Natural killer cell (primary cell): ENCODE results near the gene EBF4. TPM values are rescaled to one million over a fixed set of nuclear protein-coding genes. Genes with fewer than 3 reads are reported as not detected.

Experiments used
- ATAC-seq, 3 donors: fragments of 150-1000 bp in 2 of 3; fragments of 200-7000 bp in 1 of 3; cut with Tn5 transposase; 1 replicate in 1 of 3; 2 replicates in 2 of 3; pipeline ENCODE4 v1.10.0; 2021; ENCODE audit warnings: mild to moderate bottlenecking in 2 of 3, moderate library complexity in 2 of 3
- DNase-seq, 2 donors: peaks; one replicate each; pipeline versions ENCODE4 v3.0.0 to v3.0.0-alpha.2; 2013 to 2021; ENCODE audit warnings: mixed read lengths in 1 of 2
- H3K27ac ChIP-seq: one replicate; pipeline ENCODE4 v1.5.1; 2013; ENCODE audit warnings: mild to moderate bottlenecking, low read length
- H3K27me3 ChIP-seq: one replicate; pipeline ENCODE4 v1.6.1; 2013; ENCODE audit warnings: low read length; ENCODE audit not compliant: control insufficient read depth, insufficient read depth
- H3K36me3 ChIP-seq: one replicate; pipeline ENCODE4 v1.6.1; 2013; ENCODE audit warnings: low read length; ENCODE audit not compliant: control insufficient read depth, insufficient read depth
- H3K4me1 ChIP-seq: one replicate; pipeline ENCODE4 v1.6.1; 2013; ENCODE audit warnings: low read length; ENCODE audit not compliant: control insufficient read depth, insufficient read depth
- H3K4me3 ChIP-seq: one replicate; pipeline ENCODE4 v1.5.1; 2013; ENCODE audit warnings: low read length
- H3K9me3 ChIP-seq: one replicate; pipeline ENCODE4 v1.6.1; 2013; ENCODE audit warnings: low read length; ENCODE audit not compliant: control insufficient read depth, insufficient read depth
- H3K27ac Mint-ChIP-seq, 2 donors: one replicate each; pipeline ENCODE4 v1.8.0; 2022; ENCODE audit warnings: mild to moderate bottlenecking in 2 of 2, mixed read lengths in 2 of 2, moderate library complexity in 1 of 2
- H3K27me3 Mint-ChIP-seq, 2 donors: one replicate each; pipeline ENCODE4 v1.8.0; 2022; ENCODE audit warnings: low read depth in 2 of 2, mixed read lengths in 2 of 2
- H3K36me3 Mint-ChIP-seq: one replicate; pipeline ENCODE4 v1.8.0; 2022; ENCODE audit warnings: mixed read lengths
- H3K4me1 Mint-ChIP-seq, 2 donors: one replicate each; pipeline ENCODE4 v1.8.0; 2022; ENCODE audit warnings: mixed read lengths in 2 of 2
- H3K4me3 Mint-ChIP-seq: one replicate; pipeline ENCODE4 v1.8.0; 2022; ENCODE audit warnings: mild to moderate bottlenecking, moderate library complexity, mixed read lengths
- H3K9me3 Mint-ChIP-seq, 2 donors: one replicate each; pipeline ENCODE4 v1.8.0; 2022; ENCODE audit warnings: mixed read lengths in 2 of 2
- WGBS: methylation state at CpG from one replicate; pipeline ENCODE4 v1.1.7; 2013; ENCODE audit warnings: missing lambda C conversion rate; ENCODE audit not compliant: insufficient coverage; 5-methylcytosine and 5-hydroxymethylcytosine counted together
- intact Hi-C: fragments of 100-400 bp; cut with micrococcal nuclease; formaldehyde crosslinking; loops from one replicate; pipeline ENCODE4 v1.14.2; 2022
- total RNA-seq, 4 donors: library from RNA; stranded (reverse); fragments of 120-200 nt in 1 of 4; gene quantifications; one replicate each; pipeline versions ENCODE4 v1.2.3 to v1.2.4, GENCODE V29; 2013 to 2022
- TF ChIP-seq, protein P1 (sequence below): fragments of 200-600 bp; IDR thresholded peaks from one replicate; pipeline ENCODE4 v1.8.0; 2022; ENCODE audit warnings: antibody characterized with exemption

Gene EBF4
- total RNA-seq, 3 donors from 2014 or later (not counting 1 experiment from before 2014, with no cell fraction given), result 17.1 to 21.7 (median 20.4) TPM

DNA sequence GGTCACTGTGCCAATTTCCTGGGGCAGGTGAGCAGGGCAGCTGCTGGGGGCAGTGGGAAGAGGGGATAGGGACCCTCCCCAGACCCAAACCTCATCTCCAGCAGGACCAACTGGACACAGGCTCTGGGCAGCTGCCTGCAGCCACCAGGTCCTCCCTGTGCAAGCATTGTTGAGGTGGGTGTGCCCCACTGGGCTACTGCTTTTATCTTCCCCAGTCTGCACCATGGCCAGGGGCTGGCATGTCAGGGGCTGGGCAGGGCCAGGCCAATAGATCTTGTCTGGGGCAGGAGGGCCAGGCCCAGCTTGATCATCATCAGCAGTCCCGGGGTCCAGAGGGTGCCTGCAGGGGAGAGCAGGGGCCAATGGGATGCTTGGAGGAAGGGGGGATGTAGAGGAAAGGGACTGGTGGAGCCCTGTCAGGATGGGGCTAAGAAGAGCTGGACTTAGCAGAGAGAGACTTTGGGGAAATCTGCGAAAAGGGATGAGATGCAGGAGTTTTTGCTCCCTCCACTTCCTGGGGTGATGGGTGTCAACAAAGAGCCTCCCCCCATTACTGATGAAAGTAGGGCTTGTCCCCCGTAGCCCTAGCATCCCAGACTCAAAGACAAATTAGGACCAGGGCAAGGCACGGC, 5.7 kb downstream of the EBF4 start:
- no peak overlapping the region for H3K27ac ChIP-seq
- Mint-ChIP-seq H3K9me3 (no peaks in the 10 kb centered on the region), H3K36me3 (no peaks in the 10 kb centered on the region), H3K27ac (no peak overlapping the region), H3K4me3 (no peak overlapping the region), H3K27me3 (peaks cover 0 to 34% of the 10 kb centered on the region in 2 donors), H3K4me1 (peaks cover 0 to 13% of the 10 kb centered on the region in 2 donors)
- ATAC-seq, result no peak
- H3K36me3 ChIP-seq, result no peaks in the 10 kb centered on the region
- 75% methylated on average over 4 of the region's 4 CpGs for WGBS
- intact Hi-C loops, result no loop called here
- TF ChIP-seq, protein P1, sequence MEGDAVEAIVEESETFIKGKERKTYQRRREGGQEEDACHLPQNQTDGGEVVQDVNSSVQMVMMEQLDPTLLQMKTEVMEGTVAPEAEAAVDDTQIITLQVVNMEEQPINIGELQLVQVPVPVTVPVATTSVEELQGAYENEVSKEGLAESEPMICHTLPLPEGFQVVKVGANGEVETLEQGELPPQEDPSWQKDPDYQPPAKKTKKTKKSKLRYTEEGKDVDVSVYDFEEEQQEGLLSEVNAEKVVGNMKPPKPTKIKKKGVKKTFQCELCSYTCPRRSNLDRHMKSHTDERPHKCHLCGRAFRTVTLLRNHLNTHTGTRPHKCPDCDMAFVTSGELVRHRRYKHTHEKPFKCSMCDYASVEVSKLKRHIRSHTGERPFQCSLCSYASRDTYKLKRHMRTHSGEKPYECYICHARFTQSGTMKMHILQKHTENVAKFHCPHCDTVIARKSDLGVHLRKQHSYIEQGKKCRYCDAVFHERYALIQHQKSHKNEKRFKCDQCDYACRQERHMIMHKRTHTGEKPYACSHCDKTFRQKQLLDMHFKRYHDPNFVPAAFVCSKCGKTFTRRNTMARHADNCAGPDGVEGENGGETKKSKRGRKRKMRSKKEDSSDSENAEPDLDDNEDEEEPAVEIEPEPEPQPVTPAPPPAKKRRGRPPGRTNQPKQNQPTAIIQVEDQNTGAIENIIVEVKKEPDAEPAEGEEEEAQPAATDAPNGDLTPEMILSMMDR, result no peak
- H3K4me1 ChIP-seq, result peaks cover 10% of the 10 kb centered on the region
- no peaks in the 10 kb centered on the region for H3K9me3 ChIP-seq
- peaks cover 24% of the 10 kb centered on the region for H3K27me3 ChIP-seq
- H3K4me3 ChIP-seq, result no peak overlapping the region
- DNase-seq, result no peak

DNA sequence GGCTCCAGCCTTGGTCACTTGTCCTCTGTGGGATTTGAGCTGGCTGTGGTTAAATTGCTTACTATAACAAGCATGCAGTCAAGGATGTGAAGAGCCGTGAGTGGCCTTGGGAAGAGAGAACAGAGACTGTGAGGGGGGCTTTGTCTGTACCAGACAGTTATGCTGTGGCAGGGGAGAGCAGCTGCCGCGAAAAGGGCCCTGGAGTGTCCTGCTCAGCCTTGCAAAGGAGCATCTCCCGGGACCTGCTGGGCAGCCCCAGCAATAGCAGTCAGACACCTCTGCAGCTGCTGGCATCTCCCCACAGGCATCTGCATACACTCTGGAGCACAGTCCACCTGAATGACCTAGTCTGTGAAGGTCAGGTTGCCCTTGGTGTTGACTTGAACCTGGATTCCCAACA, 6.3 kb downstream of the EBF4 start:
- WGBS, result 83% methylated on average over 4 of the region's 4 CpGs
- Histone ChIP-seq H3K27me3 (peaks cover 21% of the 10 kb centered on the region), H3K4me1 (peaks cover 6% of the 10 kb centered on the region), H3K9me3 (no peaks in the 10 kb centered on the region), H3K27ac (no peak overlapping the region), H3K36me3 (no peaks in the 10 kb centered on the region), H3K4me3 (no peak overlapping the region)
- DNase-seq, result no peak
- peaks cover 0 to 13% of the 10 kb centered on the region in 2 donors for H3K4me1 Mint-ChIP-seq
- H3K36me3 Mint-ChIP-seq, result no peaks in the 10 kb centered on the region
- TF ChIP-seq, protein P1, result no peak
- no peak overlapping the region for H3K27ac Mint-ChIP-seq
- no peak overlapping the region for H3K4me3 Mint-ChIP-seq
- H3K27me3 Mint-ChIP-seq, result peaks cover 0 to 34% of the 10 kb centered on the region in 2 donors
- no peak for ATAC-seq
- intact Hi-C loops, result no loop called here
- no peaks in the 10 kb centered on the region for H3K9me3 Mint-ChIP-seq

DNA sequence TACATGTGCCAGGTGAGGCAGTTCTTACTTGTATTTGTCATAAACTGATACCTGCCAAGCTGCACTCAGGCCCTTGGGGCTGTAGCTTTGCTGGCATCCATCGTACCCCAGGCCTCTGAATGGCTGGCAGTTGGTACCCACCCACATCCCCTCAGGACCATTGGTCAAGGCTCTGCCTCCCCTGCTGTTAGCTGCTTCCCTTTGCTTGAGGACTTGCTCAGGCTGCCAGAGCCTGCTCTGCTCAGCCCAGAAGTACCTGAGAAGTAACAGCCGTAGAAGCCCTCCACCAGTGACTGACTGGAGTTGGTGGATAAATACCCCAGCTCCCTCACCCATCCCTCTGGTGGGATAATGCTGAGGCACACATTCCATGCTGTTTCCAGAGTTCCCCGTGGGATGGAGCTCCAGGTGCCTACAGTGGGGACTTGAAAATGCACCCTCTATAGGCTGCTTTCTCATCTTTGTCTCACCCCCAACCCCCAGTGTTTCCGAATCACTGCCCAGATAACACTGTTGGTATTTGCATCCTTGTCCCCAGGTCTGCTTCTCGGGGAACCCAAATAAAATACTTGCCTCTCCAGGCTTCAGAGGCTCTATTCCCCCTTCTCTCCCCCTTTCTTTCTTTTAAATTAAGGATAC, 7.3 kb downstream of the EBF4 start:
- peaks cover 0 to 8% of the 10 kb centered on the region in 2 donors for H3K4me1 Mint-ChIP-seq
- H3K9me3 Mint-ChIP-seq, result no peaks in the 10 kb centered on the region
- Histone ChIP-seq H3K9me3 (no peaks in the 10 kb centered on the region), H3K27me3 (peaks cover 13% of the 10 kb centered on the region), H3K4me1 (no peaks in the 10 kb centered on the region), H3K36me3 (no peaks in the 10 kb centered on the region), H3K4me3 (no peak overlapping the region), H3K27ac (no peak overlapping the region)
- peaks cover 0 to 25% of the 10 kb centered on the region in 2 donors for H3K27me3 Mint-ChIP-seq
- TF ChIP-seq, protein P1, result no peak
- no peaks in the 10 kb centered on the region for H3K36me3 Mint-ChIP-seq
- DNase-seq (no peak), ATAC-seq (no peak)
- no peak overlapping the region for H3K27ac Mint-ChIP-seq
- intact Hi-C loops, result no loop called here
- H3K4me3 Mint-ChIP-seq, result no peak overlapping the region
- WGBS, result 81% methylated on average over 5 of the region's 5 CpGs
